ENCODE data around the gene RNF114. TPM values are rescaled to one million over a fixed set of nuclear protein-coding genes. Genes with fewer than 3 reads are reported as not detected.

Gene RNF114
- total RNA-seq, result 60.1 and 69.3 TPM in 2 replicates

GRCh38 chr20:49936153-49937026, at the start of gene RNF114:
TSS of gene RNF114 (plus strand) at chr20:49936397. CDS start at chr20:49936413, 16 bp downstream.
- intact Hi-C loops (cut with micrococcal nuclease), result loop anchor here (2.0 to 5.0 kb wide), 2 partner anchors 22 to 394 kb away; partner anchors contain the start of gene SPATA2
- Mint-ChIP-seq H3K27ac (peak within 1 kb of the TSS; percentile 88), H3K9me3 (no peaks in the 10 kb centered on the region), H3K27me3 (no peaks in the 10 kb centered on the region), H3K36me3 (ENCODE audit: low read depth) (peaks cover 25% of the 10 kb centered on the region), H3K4me1 (peaks cover 40% of the 10 kb centered on the region), H3K4me3 (peak within 1 kb of the TSS; percentile 94)
- DNase-seq, result peak; percentile 95

- Mint-ChIP-seq H3K27me3 (no peaks in the 10 kb centered on the region), H3K9me3 (no peaks in the 10 kb centered on the region), H3K4me3 (no peak overlapping the region), H3K4me1 (peaks cover 8% of the 10 kb centered on the region), H3K27ac (no peak overlapping the region), H3K36me3 (ENCODE audit: low read depth) (peaks cover 36% of the 10 kb centered on the region)
- no peak for DNase-seq
- intact Hi-C loops (cut with micrococcal nuclease), result no loop called here
Measured at GRCh38 chr20:49886571-49887213, 49.5 kb upstream of the RNF114 start.

GRCh38 chr20:49887251-49888211, 48.7 kb upstream of the RNF114 start:
- DNase-seq, result no peak
- no peaks in the 10 kb centered on the region for H3K27me3 Mint-ChIP-seq
- H3K27ac Mint-ChIP-seq, result no peak overlapping the region
- peaks cover 10% of the 10 kb centered on the region for H3K4me1 Mint-ChIP-seq
- H3K4me3 Mint-ChIP-seq, result no peak overlapping the region
- intact Hi-C loops (cut with micrococcal nuclease), result loop anchor here (2.0 kb wide), 1 partner anchor 277 kb away; no protein-coding TSS in a partner anchor
- H3K36me3 Mint-ChIP-seq (ENCODE audit: low read depth), result peaks cover 34% of the 10 kb centered on the region
- H3K9me3 Mint-ChIP-seq, result no peaks in the 10 kb centered on the region

GRCh38 chr20:49888212-49889000, 47.8 kb upstream of the RNF114 start:
- peaks cover 34% of the 10 kb centered on the region for H3K36me3 Mint-ChIP-seq (ENCODE audit: low read depth)
- H3K27ac Mint-ChIP-seq, result no peak overlapping the region
- peaks cover 15% of the 10 kb centered on the region for H3K4me1 Mint-ChIP-seq
- H3K9me3 Mint-ChIP-seq, result no peaks in the 10 kb centered on the region
- H3K4me3 Mint-ChIP-seq, result no peak overlapping the region
- peak; percentile 86 for DNase-seq
- H3K27me3 Mint-ChIP-seq, result no peaks in the 10 kb centered on the region
- intact Hi-C loops (cut with micrococcal nuclease), result loop anchor here (2.0 kb wide), 1 partner anchor 278 kb away; no protein-coding TSS in a partner anchor

- intact Hi-C loops (cut with micrococcal nuclease), result loop anchor here (2.0 kb wide), 1 partner anchor 278 kb away; no protein-coding TSS in a partner anchor
- DNase-seq, result no peak
- H3K27ac Mint-ChIP-seq, result no peak overlapping the region
- no peak overlapping the region for H3K4me3 Mint-ChIP-seq
- peaks cover 22% of the 10 kb centered on the region for H3K4me1 Mint-ChIP-seq
- peaks cover 29% of the 10 kb centered on the region for H3K36me3 Mint-ChIP-seq (ENCODE audit: low read depth)
- H3K27me3 Mint-ChIP-seq, result no peaks in the 10 kb centered on the region
- H3K9me3 Mint-ChIP-seq, result no peaks in the 10 kb centered on the region
Measured at GRCh38 chr20:49889001-49889934, 46.9 kb upstream of the RNF114 start.

GRCh38 chr20:49889935-49890333, 46.3 kb upstream of the RNF114 start:
- no peak for DNase-seq
- Mint-ChIP-seq H3K4me3 (no peak overlapping the region), H3K36me3 (ENCODE audit: low read depth) (peaks cover 27% of the 10 kb centered on the region), H3K27ac (no peak overlapping the region), H3K27me3 (no peaks in the 10 kb centered on the region), H3K9me3 (no peaks in the 10 kb centered on the region), H3K4me1 (peaks cover 23% of the 10 kb centered on the region)
- intact Hi-C loops (cut with micrococcal nuclease), result loop anchor here (2.0 kb wide), 1 partner anchor 279 kb away; no protein-coding TSS in a partner anchor

- Mint-ChIP-seq H3K4me1 (peaks cover 23% of the 10 kb centered on the region), H3K27me3 (no peaks in the 10 kb centered on the region), H3K9me3 (no peaks in the 10 kb centered on the region), H3K4me3 (no peak overlapping the region), H3K36me3 (ENCODE audit: low read depth) (peaks cover 25% of the 10 kb centered on the region), H3K27ac (no peak overlapping the region)
- DNase-seq, result no peak
- intact Hi-C loops (cut with micrococcal nuclease), result no loop called here
Measured at GRCh38 chr20:49890471-49891361, 45.5 kb upstream of the RNF114 start.

- no peak for DNase-seq
- H3K27me3 Mint-ChIP-seq, result no peaks in the 10 kb centered on the region
- H3K36me3 Mint-ChIP-seq (ENCODE audit: low read depth), result peaks cover 18% of the 10 kb centered on the region
- no peaks in the 10 kb centered on the region for H3K9me3 Mint-ChIP-seq
- intact Hi-C loops (cut with micrococcal nuclease), result loop anchor here (2.0 kb wide), 2 partner anchors 23 to 37 kb away; partner anchors contain the start of gene SPATA2
- H3K27ac Mint-ChIP-seq, result no peak overlapping the region
- no peak overlapping the region for H3K4me3 Mint-ChIP-seq
- peaks cover 23% of the 10 kb centered on the region for H3K4me1 Mint-ChIP-seq
Measured at GRCh38 chr20:49891476-49892110, 44.6 kb upstream of the RNF114 start.

GRCh38 chr20:49892260-49892659, 43.9 kb upstream of the RNF114 start:
- H3K9me3 Mint-ChIP-seq, result no peaks in the 10 kb centered on the region
- H3K36me3 Mint-ChIP-seq (ENCODE audit: low read depth), result peaks cover 16% of the 10 kb centered on the region
- no peak overlapping the region for H3K4me3 Mint-ChIP-seq
- H3K27me3 Mint-ChIP-seq, result no peaks in the 10 kb centered on the region
- peaks cover 23% of the 10 kb centered on the region for H3K4me1 Mint-ChIP-seq
- intact Hi-C loops (cut with micrococcal nuclease), result loop anchor here (2.0 kb wide), 2 partner anchors 23 to 37 kb away; partner anchors contain the start of gene SPATA2
- no peak for DNase-seq
- peak overlapping the region; percentile 78 for H3K27ac Mint-ChIP-seq

- intact Hi-C loops (cut with micrococcal nuclease), result loop anchor here (2.0 kb wide), 2 partner anchors 22 to 36 kb away; partner anchors contain the start of gene SPATA2
- peak overlapping the region; percentile 48 for H3K4me3 Mint-ChIP-seq
- peaks cover 19% of the 10 kb centered on the region for H3K4me1 Mint-ChIP-seq
- H3K27ac Mint-ChIP-seq, result peak overlapping the region; percentile 78
- no peaks in the 10 kb centered on the region for H3K9me3 Mint-ChIP-seq
- H3K27me3 Mint-ChIP-seq, result no peaks in the 10 kb centered on the region
- no peak for DNase-seq
- peaks cover 13% of the 10 kb centered on the region for H3K36me3 Mint-ChIP-seq (ENCODE audit: low read depth)
Measured at GRCh38 chr20:49892817-49893216, 43.4 kb upstream of the RNF114 start.
